Stromal cell of bone marrow (primary cell): ENCODE measurements around the gene LRRC15.

Experiments used
- DNase-seq: peaks from one replicate; pipeline ENCODE4 v3.0.0-alpha.2; 2012; ENCODE audit warnings: low read depth

The LRRC15 gene

GRCh38 chr3:194360568-194360967, 9.0 kb downstream of the LRRC15 start:
- DNase-seq, result no peak

- no peak for DNase-seq
Observed at GRCh38 chr3:194357681-194358080, 11.9 kb downstream of the LRRC15 start.

- DNase-seq, result no peak
Observed at GRCh38 chr3:194355379-194355778, 14.2 kb downstream of the LRRC15 start.

GRCh38 chr3:194354315-194354714, 15.2 kb downstream of the LRRC15 start:
- no peak for DNase-seq

- DNase-seq, result no peak
Observed at GRCh38 chr3:194352667-194353246, 16.8 kb downstream of the LRRC15 start.

- no peak for DNase-seq
Observed at GRCh38 chr3:194351952-194352536, 17.5 kb downstream of the LRRC15 start.

- DNase-seq, result no peak
Observed at GRCh38 chr3:194351080-194351672, 18.4 kb downstream of the LRRC15 start, which contains the start of gene CPN2. Gene CPN2, minus strand, starts transcription at chr3:194351328. Its CDS starts 8,626 bp downstream, at chr3:194342702.

- DNase-seq, result no peak
Observed at GRCh38 chr3:194350726-194351071, 18.8 kb downstream of the LRRC15 start.

- no peak for DNase-seq
Observed at GRCh38 chr3:194348354-194348753, 21.2 kb downstream of the LRRC15 start.

GRCh38 chr3:194346621-194347020, 22.9 kb downstream of the LRRC15 start:
- peak; percentile 45 for DNase-seq

GRCh38 chr3:194346035-194346434, 23.5 kb downstream of the LRRC15 start:
- DNase-seq, result no peak

- DNase-seq, result no peak
Observed at GRCh38 chr3:194344012-194344411, 25.5 kb downstream of the LRRC15 start.

- no peak for DNase-seq
Observed at GRCh38 chr3:194343561-194343893, 26.0 kb downstream of the LRRC15 start.

GRCh38 chr3:194342861-194343560, 26.5 kb downstream of the LRRC15 start:
- DNase-seq, result no peak

GRCh38 chr3:194340757-194341400, 28.7 kb downstream of the LRRC15 start:
- DNase-seq, result no peak

GRCh38 chr3:194339840-194340239, 29.7 kb downstream of the LRRC15 start:
- no peak for DNase-seq

- no peak for DNase-seq
Observed at GRCh38 chr3:194339356-194339755, 30.2 kb downstream of the LRRC15 start.

- DNase-seq, result no peak
Observed at GRCh38 chr3:194337965-194338753, 31.4 kb downstream of the LRRC15 start.

- DNase-seq, result no peak
Observed at GRCh38 chr3:194336601-194337355, 32.8 kb downstream of the LRRC15 start.

GRCh38 chr3:194333981-194334320, 35.6 kb downstream of the LRRC15 start:
- no peak for DNase-seq
